K562 (cell line): ENCODE data around the gene HS3ST2.

Experiments used
- CTCF ChIP-seq, 3 experiments: IDR thresholded peaks in 2 of 3; conservative IDR thresholded peaks in 1 of 3; 2 replicates each; pipeline ENCODE4 v1.5.1; 2011 to 2012; ENCODE audit warnings: low read length in 3 of 3, mild to moderate bottlenecking in 3 of 3, control low read depth in 2 of 3, improper control_type of control experiment in 1 of 3, inconsistent platforms in 1 of 3, low read depth in 1 of 3, mixed read lengths in 1 of 3, moderate library complexity in 1 of 3; ENCODE audit not compliant: insufficient read depth in 2 of 3
- PATZ1 ChIP-seq: fragments of 250-450 bp; sonication (Bioruptor Pico); IDR thresholded peaks from 2 replicates; pipeline ENCODE4 v1.5.0; 2020; ENCODE audit warnings: mild to moderate bottlenecking, borderline replicate concordance

- TF ChIP-seq CTCF (IDR thresholded peaks at IDR 0.05 in 2 of 3, conservative IDR thresholded peaks at IDR 0.05 in 1 of 3; ENCODE audit: insufficient read depth in 2 of 3, low read depth in 1 of 3, low read length in 3 of 3) (no peak), PATZ1 (no peak)
Measured at GRCh38 chr16:22903716-22904115, 89.8 kb downstream of the HS3ST2 start.
